IMR-90 (cell line): Measurements from ENCODE around the gene RABGGTA. TPM values are rescaled to one million over a fixed set of nuclear protein-coding genes. Genes with fewer than 3 reads are reported as not detected.
A peak's percentile ranks its signal among the peaks of the same experiment; 100 is the strongest.

Source experiments
- ATAC-seq: fragments of 200-7000 bp; cut with Tn5 transposase; 2 replicates; pipeline ENCODE4 v1.9.1; 2020; ENCODE audit warnings: low read depth, mild to moderate bottlenecking, moderate library complexity
- BruUV-seq: library from RNA; stranded (reverse); fragments of 400-500 nt; replicated peaks from 2 replicates; lab custom pipeline; 2021; lab: Mats Ljungman, UMichigan
- CTCF ChIA-PET: fragments of 300-600 bp; formaldehyde crosslinking; extraction: SDS; loops from one replicate; lab custom pipeline; 2021; ENCODE audit warnings: antibody characterized with exemption; lab: Yijun Ruan, JAX
- POLR2A ChIA-PET: fragments of 300-600 bp; sonication (Branson Sonifier 250); formaldehyde crosslinking; loops from one replicate; lab custom pipeline; 2022; ENCODE audit warnings: antibody characterized with exemption; ENCODE audit not compliant: unreplicated experiment; lab: Charles Lee
- DNase-seq: peaks from one replicate; pipeline ENCODE4 v3.0.0; 2013
- H2AFZ ChIP-seq: replicated peaks from 2 replicates; pipeline ENCODE3; 2013; ENCODE audit warnings: low read length, mild to moderate bottlenecking; ENCODE audit not compliant: poor library complexity
- H2AK5ac ChIP-seq: 2 replicates; pipeline ENCODE4 v1.6.1; 2013; ENCODE audit warnings: low read depth, low read length, inconsistent platforms
- H2AK9ac ChIP-seq: replicated peaks from 2 replicates; pipeline ENCODE3; 2013; ENCODE audit warnings: mild to moderate bottlenecking, low read depth, low read length, moderate library complexity; ENCODE audit not compliant: poor library complexity
- H2BK120ac ChIP-seq: 2 replicates; pipeline ENCODE4 v1.6.1; 2013; ENCODE audit warnings: low read depth, low read length, inconsistent platforms
- H2BK15ac ChIP-seq: 3 replicates; pipeline ENCODE4 v1.6.1; 2013; ENCODE audit warnings: low read depth, low read length, inconsistent platforms
- H2BK20ac ChIP-seq: 2 replicates; pipeline ENCODE4 v1.6.1; 2013; ENCODE audit warnings: low read depth, mild to moderate bottlenecking, inconsistent platforms, low read length, moderate library complexity
- H2BK5ac ChIP-seq: 2 replicates; pipeline ENCODE4 v1.6.1; 2013; ENCODE audit warnings: mild to moderate bottlenecking, low read depth, low read length, inconsistent platforms; ENCODE audit not compliant: poor library complexity, severe bottlenecking
- H3K14ac ChIP-seq: replicated peaks from 2 replicates; pipeline ENCODE4 v1.6.1; 2013; ENCODE audit warnings: low read depth, low read length, inconsistent platforms
- H3K18ac ChIP-seq: 2 replicates; pipeline ENCODE4 v1.6.1; 2013; ENCODE audit warnings: low read depth, low read length, control low read depth
- H3K23ac ChIP-seq: 2 replicates; pipeline ENCODE4 v1.6.1; 2013; ENCODE audit warnings: low read depth, low read length, inconsistent platforms
- H3K27ac ChIP-seq: 2 replicates; pipeline ENCODE4 v1.5.1; 2013; ENCODE audit warnings: mild to moderate bottlenecking, control low read depth, low read length; ENCODE audit not compliant: insufficient read depth
- H3K27me3 ChIP-seq: 2 replicates; pipeline ENCODE4 v1.6.1; 2013; ENCODE audit warnings: low read length; ENCODE audit not compliant: control insufficient read depth, insufficient read depth
- H3K36me3 ChIP-seq: 2 replicates; pipeline ENCODE4 v1.6.1; 2013; ENCODE audit warnings: low read length, mixed read lengths; ENCODE audit not compliant: control insufficient read depth, insufficient read depth
- H3K4ac ChIP-seq: 2 replicates; pipeline ENCODE4 v1.6.1; 2013; ENCODE audit warnings: low read depth, low read length, inconsistent platforms
- H3K4me1 ChIP-seq: 2 replicates; pipeline ENCODE4 v1.6.1; 2013; ENCODE audit warnings: low read length, mixed read lengths; ENCODE audit not compliant: control insufficient read depth, insufficient read depth
- H3K4me2 ChIP-seq: 2 replicates; pipeline ENCODE4 v1.6.1; 2013; ENCODE audit warnings: low read depth, mild to moderate bottlenecking, control low read depth, low read length, moderate library complexity
- H3K4me3 ChIP-seq: 2 replicates; pipeline ENCODE4 v1.5.1; 2013; ENCODE audit warnings: low read depth, mild to moderate bottlenecking, control low read depth, low read length, moderate library complexity; ENCODE audit not compliant: insufficient read depth
- H3K56ac ChIP-seq: 2 replicates; pipeline ENCODE4 v1.6.1; 2013; ENCODE audit warnings: low read length, inconsistent platforms; ENCODE audit not compliant: insufficient read depth; ENCODE audit errors: extremely low read depth
- H3K79me1 ChIP-seq, 2 experiments: 2 replicates each; pipeline ENCODE4 v1.6.1; 2013; ENCODE audit warnings: low read length in 2 of 2, inconsistent platforms in 1 of 2, low read depth in 1 of 2
- H3K9ac ChIP-seq: 2 replicates; pipeline ENCODE4 v1.6.1; 2013; ENCODE audit warnings: low read depth, low read length, control low read depth
- H3K9me1 ChIP-seq: 2 replicates; pipeline ENCODE4 v1.6.1; 2013; ENCODE audit warnings: low read length, inconsistent platforms; ENCODE audit not compliant: insufficient read depth
- H3K9me3 ChIP-seq: 2 replicates; pipeline ENCODE4 v1.6.1; 2013; ENCODE audit warnings: low read length; ENCODE audit not compliant: control insufficient read depth, insufficient read depth
- H4K20me1 ChIP-seq: 2 replicates; pipeline ENCODE4 v1.6.1; 2013; ENCODE audit warnings: low read length, inconsistent platforms; ENCODE audit not compliant: insufficient read depth
- H4K5ac ChIP-seq: 2 replicates; pipeline ENCODE4 v1.6.1; 2013; ENCODE audit warnings: mild to moderate bottlenecking, low read depth, low read length, control low read depth
- H4K8ac ChIP-seq, 2 experiments: 2 replicates each; pipeline ENCODE4 v1.6.1; 2013; ENCODE audit warnings: low read depth in 2 of 2, low read length in 2 of 2, control low read depth in 1 of 2, inconsistent platforms in 1 of 2
- H4K91ac ChIP-seq: 2 replicates; pipeline ENCODE4 v1.6.1; 2013; ENCODE audit warnings: low read depth, low read length, inconsistent platforms; ENCODE audit not compliant: insufficient read depth
- CEBPB ChIP-seq: IDR thresholded peaks from 2 replicates; pipeline ENCODE4 v1.6.1; 2012; ENCODE audit warnings: low read depth, low read length, improper control_type of control experiment
- FOS ChIP-seq: fragments of 150-350 bp; IDR thresholded peaks from 2 replicates; pipeline ENCODE4 v1.6.1; 2016; ENCODE audit warnings: low read depth, low read length
- MXI1 ChIP-seq: IDR thresholded peaks from 2 replicates; pipeline ENCODE4 v1.6.1; 2012; ENCODE audit warnings: low read depth, mild to moderate bottlenecking, low read length, moderate library complexity, borderline replicate concordance
- POLR2A ChIP-seq: IDR thresholded peaks from 2 replicates; pipeline ENCODE4 v1.6.1; 2012; ENCODE audit warnings: mild to moderate bottlenecking, low read depth, low read length
- USF2 ChIP-seq: fragments of 150-350 bp; IDR thresholded peaks from 2 replicates; pipeline ENCODE4 v1.6.1; 2017; ENCODE audit warnings: mild to moderate bottlenecking, antibody characterized with exemption, low read length, low read depth
- WGBS, 2 experiments: methylation state at CpG; one replicate each; pipeline versions ENCODE4 v1.1.5 to v1.1.7; 2013; ENCODE audit warnings: missing lambda C conversion rate in 2 of 2; ENCODE audit not compliant: insufficient read length in 1 of 2; ENCODE audit errors: extremely low coverage in 2 of 2; 5-methylcytosine and 5-hydroxymethylcytosine counted together
- dilution Hi-C: fragments of 300-500 bp; cut with HindIII; formaldehyde crosslinking; loops from one replicate; pipeline ENCODE4 v1.14.3; 2018; ENCODE audit warnings: low sequenced_read_pairs; ENCODE audit not compliant: unreplicated experiment
- in situ Hi-C: fragments of 300-500 bp; cut with MboI; formaldehyde crosslinking; loops from 3 replicates; pipeline ENCODE4 v1.14.3; 2019; ENCODE audit warnings: low sequenced_read_pairs, inconsistent platforms, mixed read lengths
- intact Hi-C: fragments of 100-400 bp; cut with micrococcal nuclease; formaldehyde crosslinking; loops from 2 replicates; pipeline ENCODE4 v1.10.0; 2022
- polyA plus RNA-seq, 3 experiments: library from polyadenylated mRNA; depleted of rRNA; stranded (reverse); fragments of >200 nt; gene quantifications; 2 replicates each; pipeline ENCODE4 v1.2.3, GENCODE V29; 2012; ENCODE audit warnings: low replicate concordance in 1 of 3
- total RNA-seq: library from RNA; depleted of rRNA; stranded (reverse); fragments of >200 nt; gene quantifications from 2 replicates; pipeline ENCODE4 v1.2.3, GENCODE V29; 2012
- TF ChIP-seq, protein P1 (sequence below): fragments of 150-350 bp; IDR thresholded peaks from 2 replicates; pipeline ENCODE4 v1.6.1; 2016; ENCODE audit warnings: low read depth, mild to moderate bottlenecking, low read length, moderate library complexity, borderline replicate concordance

Gene RABGGTA
- total and polyA plus RNA-seq, 2 of the 4 experiments (the other 2 are of a cell fraction) = 25.6 to 55.6 TPM

GRCh38 chr14:24286996-24287395 is 15.6 kb upstream of the RABGGTA start (continued):
- TF ChIP-seq, protein P1, sequence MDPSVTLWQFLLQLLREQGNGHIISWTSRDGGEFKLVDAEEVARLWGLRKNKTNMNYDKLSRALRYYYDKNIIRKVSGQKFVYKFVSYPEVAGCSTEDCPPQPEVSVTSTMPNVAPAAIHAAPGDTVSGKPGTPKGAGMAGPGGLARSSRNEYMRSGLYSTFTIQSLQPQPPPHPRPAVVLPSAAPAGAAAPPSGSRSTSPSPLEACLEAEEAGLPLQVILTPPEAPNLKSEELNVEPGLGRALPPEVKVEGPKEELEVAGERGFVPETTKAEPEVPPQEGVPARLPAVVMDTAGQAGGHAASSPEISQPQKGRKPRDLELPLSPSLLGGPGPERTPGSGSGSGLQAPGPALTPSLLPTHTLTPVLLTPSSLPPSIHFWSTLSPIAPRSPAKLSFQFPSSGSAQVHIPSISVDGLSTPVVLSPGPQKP = no peak
- TF ChIP-seq POLR2A (no peak), CEBPB (no peak)

DNA sequence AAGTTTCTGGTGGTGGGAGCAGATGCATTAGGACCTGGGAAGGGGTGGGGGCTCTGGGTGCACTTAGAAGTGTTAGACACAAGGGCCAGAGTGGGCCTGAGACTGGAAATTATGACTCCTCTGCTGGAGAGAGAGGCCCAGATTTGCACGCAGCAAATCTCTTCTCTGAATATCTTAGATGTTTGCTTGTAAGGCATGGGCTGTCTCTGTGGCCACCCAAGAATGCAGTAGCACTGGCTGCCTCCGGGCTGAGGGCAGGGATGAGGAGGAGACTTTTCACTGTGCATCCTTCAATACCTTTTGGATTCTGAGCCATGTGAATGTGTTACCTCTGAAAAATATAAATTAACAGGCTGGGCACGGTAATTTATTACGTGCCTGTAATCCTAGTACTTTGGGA is 14.0 kb upstream of the RABGGTA start:
- Histone ChIP-seq H3K23ac (no peak overlapping the region), H3K9me3 (no peaks in the 10 kb centered on the region), H3K9me1 (no peaks in the 10 kb centered on the region; the same call in 1 of the 2 replicates), H2AK5ac (no peak overlapping the region), H4K91ac (no peak overlapping the region), H3K56ac (no peak overlapping the region), H3K4ac (no peak overlapping the region), H3K9ac (no peak overlapping the region), H3K36me3 (peaks cover 8% of the 10 kb centered on the region), H3K18ac (no peak overlapping the region), H2AFZ (no peak overlapping the region), H3K4me3 (no peak overlapping the region), H4K20me1 (no peaks in the 10 kb centered on the region; the same call in 1 of the 2 replicates), H4K8ac (no peak overlapping the region), H2AK9ac (no peak overlapping the region), H3K79me1 (peaks cover 0 to 7% of the 10 kb centered on the region in 2 experiments; a peak in 2 of 4 replicates), H2BK5ac (no peak overlapping the region), H3K14ac (no peak overlapping the region), H4K5ac (no peak overlapping the region), H2BK15ac (no peak overlapping the region), H2BK20ac (no peak overlapping the region), H2BK120ac (no peak overlapping the region), H3K27me3 (no peaks in the 10 kb centered on the region), H3K4me2 (no peak overlapping the region), H3K4me1 (no peaks in the 10 kb centered on the region), H3K27ac (no peak overlapping the region)
- dilution Hi-C loops (no loop called here), in situ Hi-C loops (no loop called here), intact Hi-C loops (no loop called here)
- TF ChIP-seq USF2 (no peak), FOS (no peak), CEBPB (no peak), MXI1 (no peak)
- ChIA-PET POLR2A (no interaction called here), CTCF (interaction anchor here (0.6 kb wide), 1 partner anchor 42 kb away, joined by 3 read pairs; no protein-coding TSS in a partner anchor)
- DNase-seq (no peak), ATAC-seq (peak; percentile 81)
- BruUV-seq = no TSS peak
- 75% methylated on average over 2 of the region's 4 CpGs; no CpG with 5 or more reads in 1 of the 2 experiments for WGBS, 2 experiments
